Gastrocnemius medialis (tissue), 4 donors: ENCODE data around the gene CACNB4. TPM values are rescaled to one million over a fixed set of nuclear protein-coding genes. Genes with fewer than 3 reads are reported as not detected.

Experiments
- ATAC-seq, 2 donors: fragments of 150-250 bp; one replicate each; pipeline ENCODE4 v1.9.1; 2016
- DNase-seq, 2 donors: peaks; one replicate each; pipeline ENCODE4 v3.0.0-alpha.2; 2019
- H3K27ac ChIP-seq, 4 donors: fragments of 200-600 bp; sonication (generic); 1 replicate in 1 of 4; 2 replicates in 3 of 4; pipeline ENCODE4 v1.5.1; 2016 to 2018; ENCODE audit warnings: mild to moderate bottlenecking in 2 of 4, moderate library complexity in 1 of 4
- H3K27me3 ChIP-seq, 3 donors: fragments of 200-600 bp; sonication (generic) in 2 of 3; 1 replicate in 1 of 3; 2 replicates in 2 of 3; pipeline versions ENCODE4 v1.5.1 to v1.6.0; 2016 to 2019; ENCODE audit warnings: mild to moderate bottlenecking in 1 of 3, moderate library complexity in 1 of 3
- H3K36me3 ChIP-seq, 2 donors: fragments of 200-600 bp; sonication (generic) in 1 of 2; one replicate each; pipeline ENCODE4 v1.5.1; 2017 to 2018
- H3K4me1 ChIP-seq, 2 donors: fragments of 200-600 bp; sonication (generic) in 1 of 2; one replicate each; pipeline ENCODE4 v1.5.1; 2016 to 2017; ENCODE audit warnings: mild to moderate bottlenecking in 2 of 2
- H3K4me3 ChIP-seq, 4 donors: fragments of 200-600 bp; sonication (generic) in 3 of 4; 1 replicate in 1 of 4; 2 replicates in 3 of 4; pipeline ENCODE4 v1.5.1; 2016 to 2019; ENCODE audit warnings: mild to moderate bottlenecking in 2 of 4
- H3K9me3 ChIP-seq, 3 donors: fragments of 200-600 bp; sonication (generic) in 2 of 3; 1 replicate in 1 of 3; 2 replicates in 2 of 3; pipeline ENCODE4 v1.5.1; 2016 to 2019
- POLR2A ChIP-seq, 2 donors: fragments of 450-650 bp; IDR thresholded peaks; one replicate each; pipeline ENCODE4 v1.6.1; 2017; ENCODE audit warnings: antibody characterized with exemption in 2 of 2, mild to moderate bottlenecking in 2 of 2, moderate library complexity in 2 of 2
- in situ Hi-C, 4 donors: fragments of 200-750 bp; cut with MboI; loops; one replicate each; pipeline versions ENCODE4 v1.15.0 to v1.8.0; 2017; ENCODE audit warnings: low sequenced_read_pairs in 4 of 4
- intact Hi-C: fragments of 100-400 bp; cut with DNase I; formaldehyde crosslinking; loops from one replicate; pipeline ENCODE4 v1.15.1; 2023; ENCODE audit warnings: low total_unique reads
- total RNA-seq, 4 donors: library from RNA; depleted of rRNA; stranded (reverse); fragments of >200 nt; gene quantifications; one replicate each; pipeline versions ENCODE4 v1.1.0 to v1.2.3, GENCODE V29; 2016
- TF ChIP-seq, protein P1 (sequence below), 5 experiments: fragments of 450-650 bp in 3 of 5; fragments of 200-600 bp in 2 of 5; sonication (generic) in 2 of 5; IDR thresholded peaks in 4 of 5; conservative IDR thresholded peaks in 1 of 5; 1 replicate in 4 of 5; 2 replicates in 1 of 5; pipeline ENCODE4 v1.5.1; 2016 to 2019; ENCODE audit warnings: antibody characterized with exemption in 5 of 5, mild to moderate bottlenecking in 3 of 5, moderate library complexity in 3 of 5

Gene CACNB4
- total RNA-seq, 4 donors from 2014 or later: 0.04 to 0.56 (median 0.36) TPM

DNA sequence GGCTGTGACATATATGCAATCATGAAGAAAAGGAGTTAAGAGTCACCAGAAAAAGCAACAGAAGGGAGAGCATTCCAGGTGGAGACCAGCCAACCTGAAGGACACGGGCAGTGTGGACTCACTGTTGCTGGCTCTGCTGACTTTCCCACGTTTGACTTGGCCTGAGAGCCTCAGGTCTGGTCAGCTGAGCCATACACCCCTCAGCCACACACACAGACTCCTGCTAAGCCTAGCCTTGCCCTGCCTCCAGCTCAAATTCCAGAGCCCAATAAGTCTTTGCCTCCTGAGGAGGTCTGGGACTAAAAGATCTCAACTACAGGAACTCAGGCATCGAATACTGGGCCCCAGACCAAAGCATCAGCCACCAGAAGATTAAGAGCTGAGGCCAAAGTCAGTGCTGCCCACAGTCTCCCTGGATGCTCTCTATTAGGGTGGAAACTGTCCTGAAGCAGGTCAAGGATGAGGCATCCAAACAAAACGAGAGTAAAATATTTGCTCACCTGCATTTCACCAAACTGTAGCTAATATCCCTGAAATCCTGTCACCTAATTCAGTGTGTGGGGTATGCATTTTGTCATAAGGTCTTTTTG, 23.3 kb downstream of the CACNB4 start:
- Histone ChIP-seq H3K9me3 (no peaks in the 10 kb centered on the region), H3K27me3 (no peaks in the 10 kb centered on the region), H3K36me3 (no peaks in the 10 kb centered on the region), H3K4me3 (no peak overlapping the region), H3K27ac (no peak overlapping the region), H3K4me1 (no peaks in the 10 kb centered on the region)
- DNase-seq: no peak
- intact Hi-C loops (no loop called here), in situ Hi-C loops (no loop called here)
- ATAC-seq: no peak
- TF ChIP-seq, protein P1, sequence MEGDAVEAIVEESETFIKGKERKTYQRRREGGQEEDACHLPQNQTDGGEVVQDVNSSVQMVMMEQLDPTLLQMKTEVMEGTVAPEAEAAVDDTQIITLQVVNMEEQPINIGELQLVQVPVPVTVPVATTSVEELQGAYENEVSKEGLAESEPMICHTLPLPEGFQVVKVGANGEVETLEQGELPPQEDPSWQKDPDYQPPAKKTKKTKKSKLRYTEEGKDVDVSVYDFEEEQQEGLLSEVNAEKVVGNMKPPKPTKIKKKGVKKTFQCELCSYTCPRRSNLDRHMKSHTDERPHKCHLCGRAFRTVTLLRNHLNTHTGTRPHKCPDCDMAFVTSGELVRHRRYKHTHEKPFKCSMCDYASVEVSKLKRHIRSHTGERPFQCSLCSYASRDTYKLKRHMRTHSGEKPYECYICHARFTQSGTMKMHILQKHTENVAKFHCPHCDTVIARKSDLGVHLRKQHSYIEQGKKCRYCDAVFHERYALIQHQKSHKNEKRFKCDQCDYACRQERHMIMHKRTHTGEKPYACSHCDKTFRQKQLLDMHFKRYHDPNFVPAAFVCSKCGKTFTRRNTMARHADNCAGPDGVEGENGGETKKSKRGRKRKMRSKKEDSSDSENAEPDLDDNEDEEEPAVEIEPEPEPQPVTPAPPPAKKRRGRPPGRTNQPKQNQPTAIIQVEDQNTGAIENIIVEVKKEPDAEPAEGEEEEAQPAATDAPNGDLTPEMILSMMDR (IDR thresholded peaks at IDR 0.05 in 4 of 5, conservative IDR thresholded peaks at IDR 0.05 in 1 of 5): no peak
- TF ChIP-seq POLR2A (IDR thresholded peaks at IDR 0.05): no peak

DNA sequence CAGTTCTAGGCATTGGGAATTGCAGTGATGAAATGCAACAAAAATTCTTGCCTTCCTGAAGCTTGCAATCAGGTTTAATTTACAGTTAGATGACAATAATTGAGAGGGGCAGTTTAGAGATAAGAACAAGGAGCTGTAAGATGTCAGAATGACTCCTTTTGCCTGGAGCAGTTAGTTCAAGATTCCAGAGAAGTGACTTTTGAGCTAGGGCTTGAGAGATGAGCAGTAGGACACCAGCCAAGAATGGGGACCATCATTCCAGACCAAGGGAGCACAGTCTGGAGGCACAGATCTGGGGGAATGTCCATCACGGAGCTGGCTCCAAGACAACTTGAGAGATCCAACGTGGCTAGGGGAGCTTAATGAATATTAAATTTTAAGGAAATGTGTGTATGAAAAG, 26.8 kb downstream of the CACNB4 start:
- intact Hi-C loops (no loop called here), in situ Hi-C loops (no loop called here)
- Histone ChIP-seq H3K4me1 (no peaks in the 10 kb centered on the region), H3K27ac (no peak overlapping the region), H3K9me3 (no peaks in the 10 kb centered on the region), H3K36me3 (no peaks in the 10 kb centered on the region), H3K27me3 (no peaks in the 10 kb centered on the region), H3K4me3 (no peak overlapping the region)
- DNase-seq (no peak), ATAC-seq (no peak)
- no peak for TF ChIP-seq POLR2A (IDR thresholded peaks at IDR 0.05)
- TF ChIP-seq, protein P1 (IDR thresholded peaks at IDR 0.05 in 4 of 5, conservative IDR thresholded peaks at IDR 0.05 in 1 of 5): no peak

DNA sequence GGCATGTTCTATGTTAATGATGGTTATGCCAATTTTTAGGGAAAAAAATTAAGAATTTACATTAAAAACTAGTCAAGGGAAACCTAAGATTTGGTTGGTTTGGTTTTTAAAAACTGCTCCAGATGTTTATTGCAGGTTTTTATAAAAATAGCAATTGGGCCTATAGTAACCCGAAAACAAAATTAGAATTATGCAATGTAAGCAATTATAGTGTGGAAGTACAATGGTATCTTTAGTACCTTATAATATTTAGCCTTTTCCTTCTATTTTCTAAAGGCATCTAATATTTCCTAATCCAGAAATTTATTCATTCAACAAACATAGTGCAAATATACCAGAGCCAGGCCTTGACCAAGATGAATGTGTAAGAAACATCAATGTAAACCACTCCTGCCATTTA, 27.3 kb downstream of the CACNB4 start:
- TF ChIP-seq, protein P1 (IDR thresholded peaks at IDR 0.05 in 4 of 5, conservative IDR thresholded peaks at IDR 0.05 in 1 of 5): no peak
- TF ChIP-seq POLR2A (IDR thresholded peaks at IDR 0.05): no peak
- in situ Hi-C loops (no loop called here), intact Hi-C loops (no loop called here)
- no peak overlapping the region for H3K27ac ChIP-seq
- ATAC-seq: no peak
- H3K27me3 ChIP-seq: no peaks in the 10 kb centered on the region
- H3K4me3 ChIP-seq: no peak overlapping the region
- H3K36me3 ChIP-seq: no peaks in the 10 kb centered on the region
- H3K4me1 ChIP-seq: no peaks in the 10 kb centered on the region
- DNase-seq: no peak
- H3K9me3 ChIP-seq: no peaks in the 10 kb centered on the region

DNA sequence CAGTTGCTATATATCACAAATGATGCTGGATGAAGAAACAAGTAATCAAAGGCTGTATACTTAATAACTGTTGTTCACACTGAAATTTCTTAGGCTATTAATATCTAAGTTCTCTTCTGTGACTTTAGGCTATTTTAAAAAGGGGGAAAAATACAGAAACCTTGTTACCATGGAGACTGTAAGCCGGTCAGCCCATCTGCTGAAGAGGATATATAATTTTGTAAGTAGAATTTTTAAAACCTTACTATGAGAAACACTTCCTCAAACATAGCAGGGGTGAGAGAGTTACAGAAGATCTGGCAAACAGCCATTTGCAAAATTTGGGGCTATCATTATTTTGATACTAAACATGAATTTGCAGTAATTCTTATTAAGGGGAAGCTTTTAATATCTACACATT, 27.8 kb downstream of the CACNB4 start:
- Histone ChIP-seq H3K27ac (no peak overlapping the region), H3K4me3 (no peak overlapping the region), H3K27me3 (no peaks in the 10 kb centered on the region), H3K9me3 (no peaks in the 10 kb centered on the region), H3K4me1 (no peaks in the 10 kb centered on the region), H3K36me3 (no peaks in the 10 kb centered on the region)
- no peak for TF ChIP-seq POLR2A (IDR thresholded peaks at IDR 0.05)
- TF ChIP-seq, protein P1 (IDR thresholded peaks at IDR 0.05 in 4 of 5, conservative IDR thresholded peaks at IDR 0.05 in 1 of 5): no peak
- in situ Hi-C loops: no loop called here
- ATAC-seq (no peak), DNase-seq (no peak)
- intact Hi-C loops: no loop called here

DNA sequence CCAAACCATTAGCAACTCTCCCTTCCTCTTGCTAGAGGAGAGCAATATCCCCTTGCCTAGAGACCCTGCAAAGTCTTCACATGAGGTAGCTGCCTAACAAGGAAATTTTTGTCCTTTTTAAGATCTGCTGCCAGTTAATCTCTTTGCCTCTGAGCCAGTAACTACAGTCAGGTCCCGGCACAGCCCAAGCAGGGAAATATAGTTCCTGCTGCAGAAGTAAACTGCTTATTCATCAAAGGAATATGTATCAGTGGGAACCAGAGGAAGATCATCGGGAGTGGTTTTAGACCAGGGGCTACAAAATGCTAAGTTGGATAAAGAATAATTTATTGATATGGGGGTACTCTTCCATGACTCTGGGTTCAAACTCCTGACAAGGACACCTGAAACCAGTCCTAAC, 30.6 kb downstream of the CACNB4 start:
- no peak for DNase-seq
- H3K27ac ChIP-seq: no peak overlapping the region
- TF ChIP-seq, protein P1 (IDR thresholded peaks at IDR 0.05 in 4 of 5, conservative IDR thresholded peaks at IDR 0.05 in 1 of 5): no peak
- no peak for TF ChIP-seq POLR2A (IDR thresholded peaks at IDR 0.05)
- no peaks in the 10 kb centered on the region for H3K9me3 ChIP-seq
- H3K4me1 ChIP-seq: no peaks in the 10 kb centered on the region
- intact Hi-C loops (no loop called here), in situ Hi-C loops (no loop called here)
- H3K4me3 ChIP-seq: no peak overlapping the region
- no peak for ATAC-seq
- no peaks in the 10 kb centered on the region for H3K27me3 ChIP-seq
- no peaks in the 10 kb centered on the region for H3K36me3 ChIP-seq
